Activated CD4-positive, alpha-beta T cell treated with anti-CD3 and anti-CD28 coated beads, Interleukin-2, amount 10 ng/mL, durations not matched to agents 7 days and 5 days (primary cell): ENCODE measurements around the gene BIN2. TPM values are rescaled to one million over a fixed set of nuclear protein-coding genes. Genes with fewer than 3 reads are reported as not detected.

Experiments
- CTCF ChIA-PET: fragments of 350-600 bp; sonication (Branson Sonifier 250); formaldehyde crosslinking; loops from one replicate; lab custom pipeline; 2021; ENCODE audit warnings: antibody characterized with exemption; lab: Charles Lee
- POLR2A ChIA-PET: fragments of 350-600 bp; sonication (Branson Sonifier 250); formaldehyde crosslinking; loops from one replicate; lab custom pipeline; 2021; ENCODE audit warnings: antibody characterized with exemption; lab: Charles Lee
- DNase-seq: peaks from one replicate; pipeline ENCODE4 v3.0.0-alpha.2; 2020
- H3K27ac Mint-ChIP-seq: one replicate; pipeline ENCODE4 v1.8.0; 2021; ENCODE audit warnings: mild to moderate bottlenecking, moderate library complexity, mixed read lengths
- H3K27me3 Mint-ChIP-seq: one replicate; pipeline ENCODE4 v1.8.0; 2021; ENCODE audit warnings: mixed read lengths
- H3K36me3 Mint-ChIP-seq: one replicate; pipeline ENCODE4 v1.8.0; 2021; ENCODE audit warnings: low read depth, mixed read lengths
- H3K4me1 Mint-ChIP-seq: one replicate; pipeline ENCODE4 v1.8.0; 2021; ENCODE audit warnings: mixed read lengths
- H3K4me3 Mint-ChIP-seq: one replicate; pipeline ENCODE4 v1.8.0; 2021; ENCODE audit warnings: mild to moderate bottlenecking, moderate library complexity, mixed read lengths
- H3K9me3 Mint-ChIP-seq: one replicate; pipeline ENCODE4 v1.8.0; 2021; ENCODE audit warnings: mixed read lengths
- total RNA-seq, 2 experiments: library from RNA; stranded (reverse); gene quantifications; one replicate each; pipeline ENCODE4 v1.2.3, GENCODE V29; 2021

BIN2 gene
- total RNA-seq = 100 to 1,000 TPM; 200 to 226 TPM

- ChIA-PET POLR2A (no interaction called here), CTCF (interaction anchor here (0.6 to 3.1 kb wide), 3 partner anchors 16 to 916 kb away, joined by 3 to 7 read pairs (median 5); partner anchors contain the start of gene ATF1)
- Mint-ChIP-seq H3K4me1 (peaks cover 80% of the 10 kb centered on the region), H3K36me3 (peaks cover 46% of the 10 kb centered on the region), H3K27me3 (no peaks in the 10 kb centered on the region), H3K9me3 (peaks cover 3% of the 10 kb centered on the region), H3K4me3 (peak within 1 kb of the TSS; percentile 93), H3K27ac (peak within 1 kb of the TSS; percentile 96)
- peak; percentile 77 for DNase-seq
Observed at GRCh38 chr12:51323966-51324895, at the start of gene BIN2. BIN2 (minus strand) TSS chr12:51324174; CDS start chr12:51324102, 72 bp downstream.

GRCh38 chr12:51373187-51373586, 49.2 kb upstream of the BIN2 start:
- CTCF ChIA-PET = interaction anchor here (0.6 to 2.0 kb wide), 5 partner anchors 10 to 162 kb away, joined by 3 to 5 read pairs (median 3); no protein-coding TSS in a partner anchor
- Mint-ChIP-seq H3K4me1 (peaks cover 49% of the 10 kb centered on the region), H3K9me3 (no peaks in the 10 kb centered on the region), H3K36me3 (peaks cover 54% of the 10 kb centered on the region), H3K27me3 (peaks cover 2% of the 10 kb centered on the region), H3K27ac (no peak overlapping the region), H3K4me3 (no peak overlapping the region)
- POLR2A ChIA-PET = no interaction called here
- DNase-seq = no peak

- peaks cover 48% of the 10 kb centered on the region for H3K36me3 Mint-ChIP-seq
- no peak overlapping the region for H3K27ac Mint-ChIP-seq
- H3K4me3 Mint-ChIP-seq = no peak overlapping the region
- H3K4me1 Mint-ChIP-seq = peaks cover 58% of the 10 kb centered on the region
- H3K9me3 Mint-ChIP-seq = no peaks in the 10 kb centered on the region
- peaks cover 2% of the 10 kb centered on the region for H3K27me3 Mint-ChIP-seq
- ChIA-PET CTCF (interaction anchor here (0.9 to 1.8 kb wide), 7 partner anchors 8 to 51 kb away, joined by 3 to 6 read pairs (median 3); no protein-coding TSS in a partner anchor), POLR2A (no interaction called here)
- no peak for DNase-seq
Observed at GRCh38 chr12:51372021-51372420, 48.0 kb upstream of the BIN2 start.

- POLR2A ChIA-PET = no interaction called here
- CTCF ChIA-PET = interaction anchor here (0.6 to 1.8 kb wide), 8 partner anchors 9 to 899 kb away, joined by 3 to 6 read pairs (median 4); no protein-coding TSS in a partner anchor
- no peaks in the 10 kb centered on the region for H3K9me3 Mint-ChIP-seq
- peaks cover 2% of the 10 kb centered on the region for H3K27me3 Mint-ChIP-seq
- peaks cover 46% of the 10 kb centered on the region for H3K36me3 Mint-ChIP-seq
- H3K4me3 Mint-ChIP-seq = no peak overlapping the region
- peaks cover 58% of the 10 kb centered on the region for H3K4me1 Mint-ChIP-seq
- no peak overlapping the region for H3K27ac Mint-ChIP-seq
- no peak for DNase-seq
Observed at GRCh38 chr12:51371295-51371953, 47.5 kb upstream of the BIN2 start.

- CTCF ChIA-PET = interaction anchor here (0.6 kb wide), 1 partner anchor 899 kb away, joined by 5 read pairs; no protein-coding TSS in a partner anchor
- no peak for DNase-seq
- Mint-ChIP-seq H3K9me3 (no peaks in the 10 kb centered on the region), H3K4me3 (no peak overlapping the region), H3K4me1 (peaks cover 65% of the 10 kb centered on the region), H3K27ac (no peak overlapping the region), H3K27me3 (peaks cover 2% of the 10 kb centered on the region), H3K36me3 (peaks cover 49% of the 10 kb centered on the region)
- POLR2A ChIA-PET = no interaction called here
Observed at GRCh38 chr12:51370667-51371066, 46.7 kb upstream of the BIN2 start.

GRCh38 chr12:51369581-51369980, 45.6 kb upstream of the BIN2 start:
- CTCF ChIA-PET = interaction anchor here (0.8 to 2.6 kb wide), 11 partner anchors 9 to 100 kb away, joined by 3 to 11 read pairs (median 4); partner anchors contain the start of gene GALNT6

GRCh38 chr12:51368640-51369517, 44.9 kb upstream of the BIN2 start:
- peaks cover 37% of the 10 kb centered on the region for H3K36me3 Mint-ChIP-seq
- ChIA-PET POLR2A (interaction anchor here (0.6 kb wide), 1 partner anchor 28 kb away, joined by 5 read pairs; no protein-coding TSS in a partner anchor), CTCF (interaction anchor here (0.8 to 2.6 kb wide), 10 partner anchors 10 to 100 kb away, joined by 3 to 11 read pairs (median 4); partner anchors contain the start of gene GALNT6)
- H3K4me1 Mint-ChIP-seq = peaks cover 56% of the 10 kb centered on the region
- peak overlapping the region; percentile 78 for H3K27ac Mint-ChIP-seq
- no peaks in the 10 kb centered on the region for H3K9me3 Mint-ChIP-seq
- DNase-seq = peak; percentile 95
- peaks cover 2% of the 10 kb centered on the region for H3K27me3 Mint-ChIP-seq
- peak overlapping the region; percentile 23 for H3K4me3 Mint-ChIP-seq

More at GRCh38 chr12:51369581-51369980, 45.6 kb upstream of the BIN2 start:
- H3K4me3 Mint-ChIP-seq = peak overlapping the region; percentile 23
- peaks cover 42% of the 10 kb centered on the region for H3K36me3 Mint-ChIP-seq
- H3K9me3 Mint-ChIP-seq = no peaks in the 10 kb centered on the region
- POLR2A ChIA-PET = interaction anchor here (0.6 to 0.7 kb wide), 2 partner anchors 29 to 33 kb away, joined by 5 to 6 read pairs; no protein-coding TSS in a partner anchor
- DNase-seq = peak; percentile 10
- H3K27ac Mint-ChIP-seq = peak overlapping the region; percentile 78
- H3K27me3 Mint-ChIP-seq = peaks cover 2% of the 10 kb centered on the region
- H3K4me1 Mint-ChIP-seq = peaks cover 59% of the 10 kb centered on the region

- DNase-seq = no peak
- ChIA-PET POLR2A (no interaction called here), CTCF (interaction anchor here (0.8 to 2.6 kb wide), 3 partner anchors 11 to 24 kb away, joined by 3 to 13 read pairs (median 7); no protein-coding TSS in a partner anchor)
- Mint-ChIP-seq H3K9me3 (no peaks in the 10 kb centered on the region), H3K27ac (no peak overlapping the region), H3K36me3 (peaks cover 13% of the 10 kb centered on the region), H3K4me1 (peaks cover 41% of the 10 kb centered on the region), H3K27me3 (no peaks in the 10 kb centered on the region), H3K4me3 (no peak overlapping the region)
Observed at GRCh38 chr12:51365276-51365675, 41.3 kb upstream of the BIN2 start.

GRCh38 chr12:51364001-51364400, 40.0 kb upstream of the BIN2 start:
- CTCF ChIA-PET = interaction anchor here (1.2 to 5.4 kb wide), 2 partner anchors 13 to 14 kb away, joined by 3 to 28 read pairs; no protein-coding TSS in a partner anchor
- H3K4me3 Mint-ChIP-seq = no peak overlapping the region
- POLR2A ChIA-PET = no interaction called here
- no peak overlapping the region for H3K27ac Mint-ChIP-seq
- no peak for DNase-seq
- H3K4me1 Mint-ChIP-seq = peaks cover 29% of the 10 kb centered on the region
- no peaks in the 10 kb centered on the region for H3K9me3 Mint-ChIP-seq
- H3K36me3 Mint-ChIP-seq = peaks cover 11% of the 10 kb centered on the region
- no peaks in the 10 kb centered on the region for H3K27me3 Mint-ChIP-seq

GRCh38 chr12:51362747-51363342, 38.9 kb upstream of the BIN2 start:
- H3K27ac Mint-ChIP-seq = no peak overlapping the region
- H3K4me3 Mint-ChIP-seq = no peak overlapping the region
- peaks cover 14% of the 10 kb centered on the region for H3K36me3 Mint-ChIP-seq
- POLR2A ChIA-PET = no interaction called here
- H3K27me3 Mint-ChIP-seq = no peaks in the 10 kb centered on the region
- no peaks in the 10 kb centered on the region for H3K9me3 Mint-ChIP-seq
- CTCF ChIA-PET = interaction anchor here (0.6 to 5.4 kb wide), 4 partner anchors 9 to 96 kb away, joined by 3 to 28 read pairs (median 5); no protein-coding TSS in a partner anchor
- peaks cover 18% of the 10 kb centered on the region for H3K4me1 Mint-ChIP-seq
- DNase-seq = no peak

GRCh38 chr12:51362307-51362706, 38.3 kb upstream of the BIN2 start:
- Mint-ChIP-seq H3K27me3 (no peaks in the 10 kb centered on the region), H3K4me1 (peaks cover 13% of the 10 kb centered on the region), H3K36me3 (peaks cover 13% of the 10 kb centered on the region), H3K4me3 (no peak overlapping the region), H3K27ac (no peak overlapping the region), H3K9me3 (no peaks in the 10 kb centered on the region)
- ChIA-PET CTCF (interaction anchor here (0.6 to 5.4 kb wide), 5 partner anchors 10 to 96 kb away, joined by 3 to 28 read pairs (median 4); no protein-coding TSS in a partner anchor), POLR2A (no interaction called here)
- no peak for DNase-seq
